Measurements from ENCODE around the gene SBNO2.

- no peak for TF ChIP-seq ARNTL (CRISPR knock-in tag; IDR thresholded peaks at IDR 0.05; ENCODE audit: borderline replicate concordance, low read depth)
- TF ChIP-seq PATZ1 (CRISPR knock-in tag; IDR thresholded peaks at IDR 0.05; ENCODE audit: borderline replicate concordance), result no peak
- TF ChIP-seq CREB5 (CRISPR knock-in tag; IDR thresholded peaks at IDR 0.05; ENCODE audit: low read depth), result no peak
Measured at GRCh38 chr19:1205114-1206099, 31.3 kb upstream of the SBNO2 start, which contains the start of gene STK11.
